GM12878 (cell line): Measurements from ENCODE around the gene FBXW9. TPM values are rescaled to one million over a fixed set of nuclear protein-coding genes. Genes with fewer than 3 reads are reported as not detected.

Experiments used
- ATAC-seq: fragments of 200-7000 bp; cut with Tn5 transposase; 3 replicates; pipeline ENCODE4 v1.9.1; 2020; ENCODE audit warnings: mild to moderate bottlenecking, moderate library complexity
- BruUV-seq: library from RNA; stranded (reverse); fragments of 400-500 nt; replicated peaks from 2 replicates; lab custom pipeline; 2021; lab: Mats Ljungman, UMichigan
- CTCF ChIA-PET: fragments of 300-600 bp; sonication (Branson Sonifier 250); formaldehyde crosslinking; extraction: SDS; loops from one replicate; lab custom pipeline; 2021; ENCODE audit warnings: inconsistent platforms; lab: Yijun Ruan, JAX
- POLR2A ChIA-PET: fragments of 350-600 bp; formaldehyde crosslinking; extraction: SDS; loops from one replicate; lab custom pipeline; 2021; ENCODE audit warnings: inconsistent platforms; lab: Charles Lee
- RAD21 ChIA-PET: fragments of 300-600 bp; sonication (Branson Sonifier 250); formaldehyde crosslinking; loops from one replicate; lab custom pipeline; 2023; ENCODE audit warnings: antibody characterized with exemption; ENCODE audit not compliant: unreplicated experiment; lab: Charles Lee
- SMC1A ChIA-PET: fragments of 300-600 bp; sonication (Branson Sonifier 250); formaldehyde crosslinking; loops from one replicate; lab custom pipeline; 2023; ENCODE audit not compliant: unreplicated experiment, uncharacterized antibody; lab: Charles Lee
- DNase-seq: peaks from one replicate; pipeline ENCODE4 v3.0.0-alpha.2; 2011; ENCODE audit warnings: low read depth, low spot score
- FAIRE-seq: peaks from 3 replicates; lab custom pipeline; 2011; peaks lifted over from hg19 to GRCh38; lab: Jason Lieb, UNC
- H2AFZ ChIP-seq: 2 replicates; pipeline ENCODE4 v1.6.0; 2011; ENCODE audit warnings: low read depth, low read length, control low read depth; ENCODE audit not compliant: control insufficient read depth
- H3K27ac ChIP-seq: 2 replicates; pipeline ENCODE4 v1.5.1; 2011; ENCODE audit warnings: control low read depth; ENCODE audit not compliant: control insufficient read depth, insufficient read depth
- H3K27me3 ChIP-seq, 2 experiments: replicated peaks in 1 of 2; 2 replicates each; pipeline versions ENCODE4 v1.6.0 to v1.6.1; 2011; ENCODE audit warnings: low read length in 1 of 2; ENCODE audit not compliant: control insufficient read depth in 2 of 2, insufficient read depth in 2 of 2
- H3K36me3 ChIP-seq, 2 experiments: 2 replicates each; pipeline ENCODE4 v1.5.1; 2011; ENCODE audit warnings: low read length in 1 of 2; ENCODE audit not compliant: control insufficient read depth in 2 of 2, insufficient read depth in 2 of 2
- H3K4me1 ChIP-seq: 2 replicates; pipeline ENCODE4 v1.6.1; 2011; ENCODE audit warnings: mild to moderate bottlenecking, low read length, moderate library complexity, mixed read lengths; ENCODE audit not compliant: control insufficient read depth, insufficient read depth
- H3K4me2 ChIP-seq: 2 replicates; pipeline ENCODE4 v1.6.0; 2011; ENCODE audit warnings: control low read depth; ENCODE audit not compliant: control insufficient read depth, insufficient read depth
- H3K4me3 ChIP-seq: fragments of 200-600 bp; sonication (generic); 2 replicates; pipeline ENCODE4 v1.5.1; 2016
- H3K79me2 ChIP-seq: 2 replicates; pipeline ENCODE4 v1.6.0; 2011; ENCODE audit warnings: low read length; ENCODE audit not compliant: control insufficient read depth, insufficient read depth
- H3K9ac ChIP-seq: 2 replicates; pipeline ENCODE4 v1.8.0; 2011; ENCODE audit warnings: low read length, control low read depth, mixed read lengths; ENCODE audit not compliant: control insufficient read depth, insufficient read depth
- H3K9me3 ChIP-seq: replicated peaks from 3 replicates; pipeline ENCODE4 v1.5.1; 2011; ENCODE audit warnings: mild to moderate bottlenecking, low read length; ENCODE audit not compliant: control insufficient read depth, insufficient read depth
- H4K20me1 ChIP-seq: 2 replicates; pipeline ENCODE4 v1.6.0; 2011; ENCODE audit not compliant: control insufficient read depth, insufficient read depth
- ASH2L ChIP-seq: fragments of 300-600, 200-600 bp; sonication (generic); IDR thresholded peaks from 2 replicates; pipeline ENCODE4 v1.6.1; 2017; ENCODE audit warnings: low read depth, mild to moderate bottlenecking, borderline replicate concordance
- BHLHE40 ChIP-seq, 2 experiments: fragments of 450-650 bp in 1 of 2; IDR thresholded peaks; 2 replicates each; pipeline ENCODE4 v1.6.1; 2011 to 2017; ENCODE audit warnings: low read depth in 2 of 2, borderline replicate concordance in 1 of 2, improper control_type of control experiment in 1 of 2, low read length in 1 of 2, mild to moderate bottlenecking in 1 of 2
- PML ChIP-seq: IDR thresholded peaks from 2 replicates; pipeline ENCODE4 v1.6.1; 2012; ENCODE audit warnings: low read length, inconsistent platforms
- POLR2A ChIP-seq: IDR thresholded peaks from 2 replicates; pipeline ENCODE4 v1.6.1; 2011; ENCODE audit warnings: low read depth, mild to moderate bottlenecking, low read length
- WGBS: methylation state at CpG from one replicate; pipeline ENCODE4 v1.1.6; 2016; ENCODE audit warnings: low lambda C conversion rate; ENCODE audit not compliant: insufficient replicate concordance, insufficient coverage; ENCODE audit errors: missing lambda C conversion rate; 5-methylcytosine and 5-hydroxymethylcytosine counted together
- in situ Hi-C: fragments of 300-500 bp; cut with MboI; formaldehyde crosslinking; loops from 9 replicates; pipeline ENCODE4 v1.14.3; 2018; ENCODE audit warnings: mixed read lengths
- intact Hi-C: fragments of 100-400 bp; cut with micrococcal nuclease; formaldehyde crosslinking; loops from one replicate; pipeline ENCODE4 v1.14.2; 2022; ENCODE audit not compliant: unreplicated experiment
- polyA plus RNA-seq, 11 experiments: library from polyadenylated mRNA; depleted of rRNA in 4 of 11; unstranded in 6 of 11; stranded (reverse) in 5 of 11; fragments of >200 nt; fragmentation: Nextera tagmentation in 4 of 11; fragmentation: Illumina TruSeq in 1 of 11; extraction: Ambion mirVana in 4 of 11; extraction: Trizol in 1 of 11; gene quantifications; 1 replicate in 1 of 11; 2 replicates in 10 of 11; pipeline versions ENCODE4 v1.2.1 to v1.2.3, GENCODE V29; 2011 to 2016; ENCODE audit warnings: inconsistent platforms in 2 of 11, missing spikeins in 2 of 11, low read depth in 1 of 11
- total RNA-seq, 4 experiments: library from RNA; depleted of rRNA in 3 of 4; stranded (reverse); fragments of >200 nt in 3 of 4; fragmentation: Illumina TruSeq in 1 of 4; extraction: Trizol in 1 of 4; gene quantifications; 2 replicates each; pipeline versions ENCODE4 v1.2.1 to v1.2.3, GENCODE V29; 2013 to 2021

Gene FBXW9
- total and polyA plus RNA-seq, 10 of the 15 experiments (the other 5 are each of a cell fraction or from before 2014, with no cell fraction given), result 0.21 to 14.8 (median 7.3) TPM

DNA sequence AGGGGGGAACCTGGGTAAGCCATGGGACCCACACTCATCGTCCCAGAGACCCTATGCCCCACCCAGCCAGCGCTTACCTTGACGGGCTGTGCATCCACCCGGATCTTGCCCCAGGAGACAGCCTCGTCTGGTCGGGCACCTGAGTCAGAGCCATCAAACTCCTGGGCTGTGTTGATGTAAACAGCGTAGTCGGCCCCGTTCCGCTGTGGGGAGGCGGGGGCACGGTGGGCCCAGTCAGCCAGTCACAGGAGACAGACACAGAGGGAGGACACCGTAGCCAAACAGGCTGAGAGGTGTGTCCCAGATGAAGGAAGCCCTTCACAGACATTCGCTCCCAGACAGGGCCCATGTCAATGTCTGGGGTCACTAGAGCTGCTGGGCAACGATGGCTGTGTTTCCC is 20.5 kb downstream of the FBXW9 start:
- peaks cover 9% of the 10 kb centered on the region for H3K79me2 ChIP-seq
- H3K36me3 ChIP-seq, result peaks cover 31 to 35% of the 10 kb centered on the region in 2 experiments
- DNase-seq (no peak), FAIRE-seq (no peak)
- no TSS peak for BruUV-seq
- H3K9ac ChIP-seq, result no peak overlapping the region
- no peaks in the 10 kb centered on the region for H3K9me3 ChIP-seq
- no peak overlapping the region for H2AFZ ChIP-seq
- RAD21 ChIA-PET, result no interaction called here
- in situ Hi-C loops, result no loop called here
- no peak overlapping the region for H3K4me2 ChIP-seq
- H3K4me3 ChIP-seq, result no peak overlapping the region
- H3K4me1 ChIP-seq, result peaks cover 4% of the 10 kb centered on the region; the same call in 1 of the 2 replicates
- POLR2A ChIA-PET, result no interaction called here
- no peak for TF ChIP-seq ASH2L
- 0 out of 2 replicates have a peak, but pooled peaks have one; percentile 29 for TF ChIP-seq PML
- TF ChIP-seq, all 136 proteins: peak for 1
- no peak for ATAC-seq
- CTCF ChIA-PET, result interaction anchor here (0.9 to 2.8 kb wide), 9 partner anchors 10 to 172 kb away, joined by 3 to 13 read pairs (median 6); partner anchors contain the start of genes MAN2B1, TNPO2, TRIR and WDR83
- no peaks in the 10 kb centered on the region for H3K27me3 ChIP-seq
- SMC1A ChIA-PET, result no interaction called here
- no peak overlapping the region for H3K27ac ChIP-seq
- 79% methylated on average over 15 of the region's 15 CpGs for WGBS
- intact Hi-C loops, result loop anchor here (1.0 kb wide), 2 partner anchors 112 to 120 kb away; no protein-coding TSS in a partner anchor
- no peaks in the 10 kb centered on the region; the same call in 1 of the 2 replicates for H4K20me1 ChIP-seq

DNA sequence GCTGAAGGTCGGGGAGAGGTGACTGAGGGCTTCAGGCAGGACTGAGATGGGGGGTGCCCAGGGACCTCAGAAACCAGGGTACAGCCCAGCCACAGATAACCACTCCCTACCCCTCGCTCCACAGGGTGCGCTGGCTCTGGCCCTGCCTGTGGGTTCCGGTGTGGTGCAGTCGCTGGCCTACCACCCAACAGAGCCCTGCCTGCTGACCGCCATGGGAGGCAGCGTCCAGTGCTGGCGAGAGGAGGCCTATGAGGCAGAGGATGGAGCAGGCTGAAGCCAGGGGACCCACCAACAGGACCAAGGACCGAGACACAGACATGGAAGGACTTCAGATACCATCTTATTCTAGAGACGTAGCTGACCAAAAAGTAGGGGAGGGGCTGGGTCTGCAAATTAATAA is 21.0 kb downstream of the FBXW9 start:
- FAIRE-seq, result no peak
- H3K4me2 ChIP-seq, result no peak overlapping the region
- no peaks in the 10 kb centered on the region for H3K27me3 ChIP-seq
- peak; percentile 56 for TF ChIP-seq POLR2A
- no peak for TF ChIP-seq BHLHE40 (IDR thresholded peaks at IDR 0.05; ENCODE audit: borderline replicate concordance in 1 of 2, low read depth in 2 of 2, low read length in 1 of 2)
- no peak overlapping the region for H2AFZ ChIP-seq
- H3K9ac ChIP-seq, result no peak overlapping the region
- H3K4me1 ChIP-seq, result peaks cover 9% of the 10 kb centered on the region
- no TSS peak for BruUV-seq
- no peak overlapping the region for H3K27ac ChIP-seq
- CTCF ChIA-PET, result interaction anchor here (1.6 kb wide), 1 partner anchor 48 kb away, joined by 5 read pairs; the partner anchor contains the start of gene TNPO2
- ATAC-seq, result no peak
- intact Hi-C loops, result no loop called here
- no peaks in the 10 kb centered on the region for H3K9me3 ChIP-seq
- no peaks in the 10 kb centered on the region; the same call in 1 of the 2 replicates for H4K20me1 ChIP-seq
- WGBS, result 98% methylated on average over 10 of the region's 10 CpGs
- RAD21 ChIA-PET, result no interaction called here
- POLR2A ChIA-PET, result no interaction called here
- H3K79me2 ChIP-seq, result peaks cover 13% of the 10 kb centered on the region
- in situ Hi-C loops, result no loop called here
- DNase-seq, result no peak
- H3K36me3 ChIP-seq, result peaks cover 31 to 35% of the 10 kb centered on the region in 2 experiments
- no peak overlapping the region for H3K4me3 ChIP-seq
- SMC1A ChIA-PET, result no interaction called here
